ENCODE data around the gene ATXN1.

GRCh38 chr6:16778521-16778920 lies 17.3 kb upstream of the ATXN1 start:
- TF ChIP-seq CTCF (IDR thresholded peaks at IDR 0.05) (no peak), MAFK (IDR thresholded peaks at IDR 0.05; ENCODE audit: partially characterized antibody) (no peak), SREBF2 (IDR thresholded peaks at IDR 0.05) (no peak), FOSB (CRISPR knock-in tag; IDR thresholded peaks at IDR 0.05) (no peak), POLR2A (IDR thresholded peaks at IDR 0.05; ENCODE audit: low read length) (no peak), CEBPB (IDR thresholded peaks at IDR 0.05) (no peak), GATA3 (IDR thresholded peaks at IDR 0.05; ENCODE audit: borderline replicate concordance) (no peak), SMC3 (IDR thresholded peaks at IDR 0.05) (no peak), KDM5A (IDR thresholded peaks at IDR 0.05) (no peak)
- TF ChIP-seq, protein P1, sequence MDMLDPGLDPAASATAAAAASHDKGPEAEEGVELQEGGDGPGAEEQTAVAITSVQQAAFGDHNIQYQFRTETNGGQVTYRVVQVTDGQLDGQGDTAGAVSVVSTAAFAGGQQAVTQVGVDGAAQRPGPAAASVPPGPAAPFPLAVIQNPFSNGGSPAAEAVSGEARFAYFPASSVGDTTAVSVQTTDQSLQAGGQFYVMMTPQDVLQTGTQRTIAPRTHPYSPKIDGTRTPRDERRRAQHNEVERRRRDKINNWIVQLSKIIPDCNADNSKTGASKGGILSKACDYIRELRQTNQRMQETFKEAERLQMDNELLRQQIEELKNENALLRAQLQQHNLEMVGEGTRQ (IDR thresholded peaks at IDR 0.05), result no peak
- TF ChIP-seq, protein P2, sequence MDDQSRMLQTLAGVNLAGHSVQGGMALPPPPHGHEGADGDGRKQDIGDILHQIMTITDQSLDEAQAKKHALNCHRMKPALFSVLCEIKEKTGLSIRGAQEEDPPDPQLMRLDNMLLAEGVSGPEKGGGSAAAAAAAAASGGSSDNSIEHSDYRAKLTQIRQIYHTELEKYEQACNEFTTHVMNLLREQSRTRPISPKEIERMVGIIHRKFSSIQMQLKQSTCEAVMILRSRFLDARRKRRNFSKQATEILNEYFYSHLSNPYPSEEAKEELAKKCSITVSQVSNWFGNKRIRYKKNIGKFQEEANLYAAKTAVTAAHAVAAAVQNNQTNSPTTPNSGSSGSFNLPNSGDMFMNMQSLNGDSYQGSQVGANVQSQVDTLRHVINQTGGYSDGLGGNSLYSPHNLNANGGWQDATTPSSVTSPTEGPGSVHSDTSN (IDR thresholded peaks at IDR 0.05), result no peak
